Loucy (cell line): Measurements from ENCODE around the gene SLC9A4.

Source experiments
- H2AFZ ChIP-seq: fragments of 200-600 bp; sonication (generic); 2 replicates; pipeline ENCODE4 v1.6.0; 2016; ENCODE audit warnings: antibody characterized with exemption, mild to moderate bottlenecking, low read length, moderate library complexity
- H3F3A ChIP-seq: fragments of 200-600 bp; 2 replicates; pipeline ENCODE4 v1.6.0; 2016; ENCODE audit warnings: antibody characterized with exemption, low read depth, mild to moderate bottlenecking
- H3K27me3 ChIP-seq: fragments of 200-600 bp; sonication (generic); 2 replicates; pipeline ENCODE4 v1.6.1; 2014; ENCODE audit warnings: low read length, mild to moderate bottlenecking; ENCODE audit not compliant: insufficient read depth, poor library complexity, severe bottlenecking
- H3K36me3 ChIP-seq: fragments of 200-600 bp; sonication (generic); 2 replicates; pipeline ENCODE4 v1.6.1; 2016; ENCODE audit warnings: low read length; ENCODE audit not compliant: insufficient read depth
- H3K4me1 ChIP-seq: fragments of 200-600 bp; sonication (generic); 2 replicates; pipeline ENCODE4 v1.5.1; 2014; ENCODE audit warnings: low read length, mild to moderate bottlenecking; ENCODE audit not compliant: insufficient read depth, poor library complexity, severe bottlenecking
- H3K4me2 ChIP-seq: fragments of 200-600 bp; sonication (generic); 2 replicates; pipeline ENCODE4 v1.6.0; 2014; ENCODE audit warnings: antibody characterized with exemption, low read length, low read depth, mild to moderate bottlenecking; ENCODE audit not compliant: poor library complexity, severe bottlenecking
- H3K4me3 ChIP-seq: fragments of 200-600 bp; sonication (generic); 2 replicates; pipeline ENCODE4 v1.5.1; 2014; ENCODE audit warnings: low read length, mild to moderate bottlenecking, mixed read lengths; ENCODE audit not compliant: poor library complexity, severe bottlenecking
- H3K79me2 ChIP-seq: fragments of 200-600 bp; sonication (generic); 2 replicates; pipeline ENCODE4 v1.6.1; 2014; ENCODE audit warnings: low read length; ENCODE audit not compliant: insufficient read depth
- H3K9ac ChIP-seq: fragments of 200-600 bp; sonication (generic); 2 replicates; pipeline ENCODE4 v1.6.0; 2014; ENCODE audit warnings: mild to moderate bottlenecking, low read depth, low read length, moderate library complexity; ENCODE audit not compliant: poor library complexity, severe bottlenecking
- H3K9me2 ChIP-seq: fragments of 200-600 bp; sonication (generic); replicated peaks from 2 replicates; pipeline ENCODE4 v1.6.1; 2016; ENCODE audit warnings: low read depth, low read length, mixed read lengths
- H3K9me3 ChIP-seq: fragments of 200-600 bp; sonication (generic); 2 replicates; pipeline ENCODE4 v1.6.1; 2014; ENCODE audit warnings: mild to moderate bottlenecking, antibody characterized with exemption, low read length, low read depth; ENCODE audit not compliant: insufficient read depth
- H4K20me1 ChIP-seq: fragments of 200-600 bp; sonication (generic); 2 replicates; pipeline ENCODE4 v1.6.0; 2014; ENCODE audit warnings: antibody characterized with exemption, low read length, mild to moderate bottlenecking; ENCODE audit not compliant: insufficient read depth, poor library complexity, severe bottlenecking
- CTCF ChIP-seq: fragments of 200-600 bp; sonication (generic); conservative IDR thresholded peaks from 2 replicates; pipeline ENCODE4 v1.5.1; 2014; ENCODE audit warnings: mild to moderate bottlenecking, antibody characterized with exemption, low read length
- EZH2phosphoT487 ChIP-seq: fragments of 200-600 bp; IDR thresholded peaks from 2 replicates; pipeline ENCODE4 v1.6.1; 2018; ENCODE audit warnings: antibody characterized with exemption, mild to moderate bottlenecking, moderate library complexity, borderline replicate concordance

The SLC9A4 gene

GRCh38 chr2:102509749-102510148 lies 36.7 kb downstream of the SLC9A4 start:
- Histone ChIP-seq H3K9ac (no peak overlapping the region), H3F3A (no peaks in the 10 kb centered on the region), H3K9me3 (no peaks in the 10 kb centered on the region), H3K9me2 (no peaks in the 10 kb centered on the region), H3K79me2 (no peaks in the 10 kb centered on the region), H2AFZ (no peak overlapping the region), H3K36me3 (no peaks in the 10 kb centered on the region), H4K20me1 (no peaks in the 10 kb centered on the region), H3K27me3 (no peaks in the 10 kb centered on the region), H3K4me2 (no peak overlapping the region), H3K4me3 (no peak overlapping the region), H3K4me1 (no peaks in the 10 kb centered on the region)
- no peak for TF ChIP-seq EZH2phosphoT487
- TF ChIP-seq CTCF: no peak

- Histone ChIP-seq H3K4me3 (no peak overlapping the region), H3K9ac (no peak overlapping the region), H3K4me1 (no peaks in the 10 kb centered on the region), H3K9me2 (no peaks in the 10 kb centered on the region), H3K27me3 (no peaks in the 10 kb centered on the region), H3K9me3 (no peaks in the 10 kb centered on the region), H3K4me2 (no peak overlapping the region), H3K36me3 (no peaks in the 10 kb centered on the region), H2AFZ (no peak overlapping the region), H3F3A (no peaks in the 10 kb centered on the region), H4K20me1 (no peaks in the 10 kb centered on the region), H3K79me2 (no peaks in the 10 kb centered on the region)
- no peak for TF ChIP-seq CTCF
- no peak for TF ChIP-seq EZH2phosphoT487
Measured at GRCh38 chr2:102510791-102511575, 38.0 kb downstream of the SLC9A4 start.

- Histone ChIP-seq H3K4me1 (no peaks in the 10 kb centered on the region), H3F3A (no peaks in the 10 kb centered on the region), H3K4me3 (no peak overlapping the region), H4K20me1 (no peaks in the 10 kb centered on the region), H3K9me2 (no peaks in the 10 kb centered on the region), H3K9ac (no peak overlapping the region), H3K79me2 (no peaks in the 10 kb centered on the region), H3K27me3 (no peaks in the 10 kb centered on the region), H2AFZ (no peak overlapping the region), H3K9me3 (no peaks in the 10 kb centered on the region), H3K36me3 (no peaks in the 10 kb centered on the region), H3K4me2 (no peak overlapping the region)
- no peak for TF ChIP-seq EZH2phosphoT487
- no peak for TF ChIP-seq CTCF
Measured at GRCh38 chr2:102512161-102512560, 39.1 kb downstream of the SLC9A4 start.
